ENCODE results near the gene MEGF11. TPM values are rescaled to one million over a fixed set of nuclear protein-coding genes. Genes with fewer than 3 reads are reported as not detected.

MEGF11 gene
- total and polyA plus RNA-seq, 4 donors = 0.16 to 1.5 (median 0.50) TPM

GRCh38 chr15:66145726-66146182 is 107.8 kb downstream of the MEGF11 start:
- DNase-seq (no peak), ATAC-seq (ENCODE audit: insufficient read depth, low FRiP score) (no peak)
- Histone ChIP-seq H3K27ac (ENCODE audit: low read depth in 1 of 2, low read length in 1 of 2) (no peak overlapping the region), H3K36me3 (ENCODE audit: control insufficient read depth in 4 of 4, insufficient read depth in 4 of 4, low read length in 4 of 4) (no peaks in the 10 kb centered on the region), H3K9ac (ENCODE audit: insufficient read depth in 1 of 2, low read length in 2 of 2) (no peak overlapping the region), H3K4me3 (no peak overlapping the region), H3K9me3 (ENCODE audit: control insufficient read depth in 4 of 4, insufficient read depth in 3 of 4, low read length in 3 of 4) (no peaks in the 10 kb centered on the region), H3K4me1 (ENCODE audit: control insufficient read depth in 5 of 5, insufficient read depth in 5 of 5, low read length in 5 of 5) (peaks cover 0 to 4% (median 0%) of the 10 kb centered on the region in 5 donors), H3K27me3 (ENCODE audit: control insufficient read depth in 3 of 3, insufficient read depth in 3 of 3, low read length in 2 of 3) (peaks cover 0 to 4% (median 0%) of the 10 kb centered on the region in 3 donors)
- TF ChIP-seq CTCF (IDR thresholded peaks at IDR 0.05; ENCODE audit: control extremely low read depth, extremely low read depth) = no peak
- 23 to 37% methylated on average over 6 of the region's 6 CpGs for WGBS, 2 donors

DNA sequence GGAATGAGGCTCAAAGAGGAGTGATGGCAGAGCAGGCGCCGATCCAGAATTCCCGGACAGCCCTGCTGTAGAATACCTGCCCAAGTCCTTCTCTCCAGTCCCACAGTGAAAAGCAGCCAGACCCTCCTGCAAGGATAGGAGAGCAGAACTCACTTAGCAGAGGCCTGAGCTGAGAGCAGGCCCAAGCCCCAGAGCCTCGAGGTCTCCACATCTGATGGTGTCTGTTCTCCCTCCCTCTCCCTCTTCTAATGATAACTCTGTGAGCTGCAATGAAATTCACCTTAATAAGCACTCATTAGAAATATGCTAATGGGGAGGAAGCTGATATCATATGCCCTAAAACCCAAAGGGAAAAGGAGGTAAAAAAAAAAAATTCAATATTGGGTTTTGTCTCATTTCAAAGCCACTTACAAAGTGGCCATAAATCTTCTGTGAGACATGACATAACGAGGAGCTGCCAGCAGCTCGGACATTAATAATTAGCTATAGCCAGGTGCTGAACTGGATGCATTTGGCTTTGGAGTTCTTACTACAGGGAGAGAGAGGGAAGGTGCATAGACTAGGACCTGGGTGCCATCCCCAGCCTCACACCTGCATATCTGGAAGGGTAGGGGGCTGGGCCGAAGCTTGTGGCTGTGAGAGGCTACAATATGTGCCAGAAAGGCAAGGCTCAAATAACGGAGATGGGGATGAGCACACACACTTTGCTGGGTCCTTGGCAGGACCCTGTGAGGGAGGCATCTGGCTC is 108.4 kb downstream of the MEGF11 start:
- ATAC-seq (ENCODE audit: insufficient read depth, low FRiP score) (no peak), DNase-seq (no peak)
- Histone ChIP-seq H3K27ac (ENCODE audit: low read depth in 1 of 2, low read length in 1 of 2) (no peak overlapping the region), H3K36me3 (ENCODE audit: control insufficient read depth in 4 of 4, insufficient read depth in 4 of 4, low read length in 4 of 4) (no peaks in the 10 kb centered on the region), H3K9ac (ENCODE audit: insufficient read depth in 1 of 2, low read length in 2 of 2) (no peak overlapping the region), H3K4me1 (ENCODE audit: control insufficient read depth in 5 of 5, insufficient read depth in 5 of 5, low read length in 5 of 5) (peaks cover 0 to 4% (median 0%) of the 10 kb centered on the region in 5 donors), H3K4me3 (no peak overlapping the region), H3K27me3 (ENCODE audit: control insufficient read depth in 3 of 3, insufficient read depth in 3 of 3, low read length in 2 of 3) (peaks cover 0 to 4% (median 0%) of the 10 kb centered on the region in 3 donors), H3K9me3 (ENCODE audit: control insufficient read depth in 4 of 4, insufficient read depth in 3 of 4, low read length in 3 of 4) (no peaks in the 10 kb centered on the region)
- WGBS, 2 donors = 59 to 72% methylated on average over 8 of the region's 8 CpGs
- TF ChIP-seq CTCF (IDR thresholded peaks at IDR 0.05; ENCODE audit: control extremely low read depth, extremely low read depth) = no peak

DNA sequence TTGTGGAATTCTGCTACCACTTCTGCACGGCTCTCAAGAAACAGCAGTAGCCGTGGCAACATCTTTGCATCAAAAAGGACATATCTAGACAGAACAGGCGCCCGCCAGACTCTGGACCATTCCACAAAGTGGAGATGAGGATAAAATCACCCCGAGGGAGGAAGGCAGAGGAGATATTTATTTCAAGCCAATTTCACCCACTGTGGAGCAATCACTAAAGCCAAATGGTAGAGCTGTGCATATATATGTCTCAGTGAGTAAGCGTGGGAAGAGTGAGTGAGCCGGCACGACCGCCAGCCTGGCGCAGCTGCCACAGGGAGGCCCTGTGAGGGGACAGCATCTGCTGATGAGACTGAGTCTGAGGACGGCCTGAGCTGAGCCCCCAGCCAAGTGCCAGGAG is 111.3 kb downstream of the MEGF11 start:
- Histone ChIP-seq H3K4me1 (ENCODE audit: control insufficient read depth in 5 of 5, insufficient read depth in 5 of 5, low read length in 5 of 5) (peaks cover 0 to 8% (median 3%) of the 10 kb centered on the region in 5 donors), H3K36me3 (ENCODE audit: control insufficient read depth in 4 of 4, insufficient read depth in 4 of 4, low read length in 4 of 4) (no peaks in the 10 kb centered on the region), H3K9ac (ENCODE audit: insufficient read depth in 1 of 2, low read length in 2 of 2) (no peak overlapping the region), H3K27ac (ENCODE audit: low read depth in 1 of 2, low read length in 1 of 2) (no peak overlapping the region), H3K9me3 (ENCODE audit: control insufficient read depth in 4 of 4, insufficient read depth in 3 of 4, low read length in 3 of 4) (no peaks in the 10 kb centered on the region), H3K4me3 (no peak overlapping the region), H3K27me3 (ENCODE audit: control insufficient read depth in 3 of 3, insufficient read depth in 3 of 3, low read length in 2 of 3) (peaks cover 0 to 4% (median 0%) of the 10 kb centered on the region in 3 donors)
- TF ChIP-seq CTCF (IDR thresholded peaks at IDR 0.05; ENCODE audit: control extremely low read depth, extremely low read depth) = no peak
- ATAC-seq (ENCODE audit: insufficient read depth, low FRiP score) (no peak), DNase-seq (peak in 2 of 3 donors; percentile 11 to 48)
- 90 to 94% methylated on average over 11 of the region's 11 CpGs for WGBS, 2 donors
